ENCODE data around the gene GAN.
A peak's percentile ranks its signal among the peaks of the same experiment; 100 is the strongest.

Gene GAN

GRCh38 chr16:81314603-81315270 lies at the start of gene GAN:
TSS of gene GAN (plus strand) at chr16:81314962. CDS start at chr16:81315114, 152 bp downstream.
- peak; percentile 89 for DNase-seq (ENCODE audit: low read depth)

DNA sequence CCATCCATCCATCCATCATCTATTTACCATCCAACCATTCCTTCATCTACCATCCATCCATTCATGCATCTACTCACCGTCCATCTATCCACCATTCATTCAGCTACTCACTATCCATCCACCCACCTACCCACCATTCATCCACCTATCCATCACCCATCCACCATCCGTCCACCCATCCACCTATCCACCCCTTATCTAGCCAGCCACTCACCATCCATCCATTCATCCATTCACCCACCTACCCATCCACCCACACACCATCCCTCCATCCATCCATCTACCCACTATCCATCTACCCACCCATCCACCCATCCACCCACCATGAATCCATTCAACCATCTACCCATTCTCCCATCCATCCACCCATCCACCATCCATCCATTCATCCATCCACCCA lies 49.7 kb upstream of the GAN start:
- no peak for DNase-seq (ENCODE audit: low read depth)

DNA sequence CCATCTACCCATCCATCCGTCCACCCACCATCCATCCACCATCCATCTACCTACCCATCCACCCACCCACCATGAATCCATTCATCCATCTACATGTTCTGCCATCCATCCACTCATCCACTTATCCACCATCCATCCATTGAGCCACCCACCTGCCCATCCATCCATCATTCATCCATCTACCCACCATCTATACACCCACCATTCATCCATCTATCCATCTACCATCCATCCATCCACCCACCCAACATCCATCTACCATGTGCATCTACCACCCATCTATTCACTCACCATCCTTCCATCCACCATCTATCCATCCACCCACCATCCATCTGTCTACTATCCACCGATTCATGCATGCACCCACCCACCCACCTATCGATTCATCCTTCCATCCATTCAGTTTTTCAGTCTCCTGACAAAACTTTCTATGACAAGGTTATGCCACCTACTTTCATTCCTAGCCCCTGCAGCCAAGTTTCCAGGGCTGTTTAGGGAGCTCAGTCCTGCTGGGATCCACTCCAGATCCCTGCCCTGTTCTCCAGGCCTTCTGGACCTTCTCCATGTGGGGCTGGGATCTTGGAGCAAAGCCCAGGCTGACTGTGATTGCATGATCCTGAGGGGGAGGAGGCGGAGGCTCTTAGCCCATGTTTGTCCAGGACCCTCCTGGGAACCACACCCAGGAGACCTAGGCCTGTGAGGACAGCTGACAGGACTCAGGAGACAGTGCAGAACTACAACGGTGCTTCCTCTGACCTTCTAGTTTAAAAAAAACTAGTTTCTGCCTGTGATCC lies 48.9 kb upstream of the GAN start:
- no peak for DNase-seq (ENCODE audit: low read depth)

DNA sequence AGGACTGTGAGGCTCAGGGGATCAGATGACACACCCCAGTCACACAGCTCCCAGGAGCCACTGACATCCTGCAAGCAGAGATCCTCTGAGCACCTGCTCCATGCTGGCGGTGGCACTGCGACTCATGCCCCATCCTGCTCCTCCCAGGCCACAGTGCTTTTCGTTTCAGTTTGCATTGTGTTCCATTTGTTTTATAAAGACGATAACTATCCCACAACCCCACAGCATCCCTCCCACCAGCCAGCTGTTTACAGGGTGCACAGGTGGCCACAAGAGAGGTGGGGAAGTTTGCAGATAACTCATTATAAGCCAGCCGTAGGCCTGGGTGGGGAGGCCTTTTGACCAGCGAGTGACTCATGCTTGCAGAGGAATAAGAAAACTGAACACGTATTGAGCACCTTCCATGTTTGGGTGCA lies 48.1 kb upstream of the GAN start:
- DNase-seq (ENCODE audit: low read depth) = no peak

DNA sequence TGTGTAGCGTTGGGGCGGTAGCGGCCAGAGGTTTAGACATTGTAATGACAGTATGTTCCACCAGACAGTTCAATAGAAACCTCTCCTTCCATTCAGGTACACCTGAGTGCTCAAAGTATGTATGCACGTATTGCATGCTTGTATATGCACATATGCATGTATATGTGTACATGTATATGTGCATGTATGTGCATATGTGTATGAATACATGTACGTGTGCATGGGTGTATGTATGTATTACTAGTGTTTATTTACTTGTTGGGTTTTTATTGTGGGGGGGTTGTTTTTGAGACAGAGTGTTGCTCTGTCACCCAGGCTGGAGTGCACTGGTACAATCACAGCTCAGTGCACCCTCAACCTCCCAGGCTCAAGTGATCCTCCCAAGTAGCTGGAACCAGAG lies 46.3 kb upstream of the GAN start:
- DNase-seq (ENCODE audit: low read depth) = no peak

DNA sequence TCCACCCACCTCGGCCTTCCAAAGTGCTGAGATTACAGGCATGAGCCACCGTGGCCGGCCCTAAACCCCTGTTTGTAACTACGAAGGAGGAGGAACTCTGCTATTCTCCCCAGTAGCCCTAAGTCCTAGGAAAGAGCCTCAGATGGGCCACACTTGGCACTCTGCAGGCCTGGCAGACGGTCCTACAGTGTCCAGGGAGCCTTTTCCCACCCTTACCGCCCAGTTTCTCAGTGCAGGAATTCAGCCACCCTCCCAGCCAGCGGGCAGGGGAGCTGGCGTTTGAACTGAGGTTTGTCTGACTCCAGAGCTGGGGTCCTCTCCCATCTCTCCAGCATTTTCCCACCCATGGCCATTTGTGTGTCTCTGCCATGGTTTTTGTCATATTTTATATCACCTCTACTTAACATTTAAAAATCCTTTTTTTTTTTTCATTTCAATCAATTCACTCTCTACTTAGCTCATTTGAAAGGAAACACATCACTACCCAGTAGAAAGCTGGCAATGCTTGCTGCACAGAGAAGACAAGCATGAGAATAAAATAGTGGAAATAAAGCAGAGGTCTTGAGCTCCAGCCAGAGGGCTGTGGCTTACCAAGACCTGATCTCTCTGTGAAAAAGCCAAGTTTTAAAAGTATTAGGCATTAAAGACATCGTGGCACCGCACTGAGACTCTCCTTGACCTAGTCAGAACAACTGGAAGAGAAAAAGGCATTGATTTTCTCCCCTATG lies 41.4 kb upstream of the GAN start:
- no peak for DNase-seq (ENCODE audit: low read depth)

DNA sequence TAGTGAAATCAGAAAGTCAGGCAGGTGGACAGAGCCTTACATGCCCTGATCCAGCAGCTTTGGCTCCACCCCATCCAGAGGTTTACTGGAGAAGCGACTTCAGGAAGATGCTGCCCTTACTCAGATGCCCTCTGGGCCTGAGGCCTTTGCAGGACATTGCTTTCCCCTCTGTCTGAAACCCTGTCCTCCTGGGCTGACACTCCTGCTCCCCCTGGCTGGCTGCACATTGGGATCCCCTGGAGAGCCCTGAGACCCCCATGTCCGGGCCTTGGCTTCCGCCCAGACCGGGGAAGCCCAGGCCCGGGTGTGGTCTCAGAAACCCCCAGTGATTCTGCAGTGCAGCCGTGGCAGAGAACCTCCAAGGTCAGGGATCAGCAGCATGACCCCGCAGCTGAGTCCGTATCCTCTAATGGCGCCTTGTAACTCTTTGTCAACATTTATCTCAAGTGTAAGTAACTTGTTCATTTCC lies 39.7 kb upstream of the GAN start:
- DNase-seq (ENCODE audit: low read depth) = no peak

DNA sequence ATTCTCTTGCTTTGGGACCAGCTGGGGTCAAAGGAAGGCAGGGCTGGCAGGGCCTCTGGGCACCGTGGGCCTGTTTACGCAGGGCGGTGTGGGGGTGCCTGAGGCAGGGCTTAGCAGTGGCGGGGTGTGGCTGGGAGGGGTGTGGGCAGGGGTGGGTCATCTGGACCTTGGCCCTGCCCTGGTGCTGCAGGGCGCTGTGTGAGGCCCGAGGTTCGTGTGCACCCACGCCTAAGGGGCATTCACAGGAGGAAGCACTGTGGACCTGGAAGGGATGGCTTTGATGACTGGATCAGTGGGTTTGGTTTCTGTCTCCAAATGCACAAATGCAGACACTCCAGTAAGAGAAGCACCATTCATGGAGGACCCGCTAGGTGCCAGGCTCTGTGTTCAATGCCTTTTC lies 39.0 kb upstream of the GAN start:
- DNase-seq (ENCODE audit: low read depth) = no peak

DNA sequence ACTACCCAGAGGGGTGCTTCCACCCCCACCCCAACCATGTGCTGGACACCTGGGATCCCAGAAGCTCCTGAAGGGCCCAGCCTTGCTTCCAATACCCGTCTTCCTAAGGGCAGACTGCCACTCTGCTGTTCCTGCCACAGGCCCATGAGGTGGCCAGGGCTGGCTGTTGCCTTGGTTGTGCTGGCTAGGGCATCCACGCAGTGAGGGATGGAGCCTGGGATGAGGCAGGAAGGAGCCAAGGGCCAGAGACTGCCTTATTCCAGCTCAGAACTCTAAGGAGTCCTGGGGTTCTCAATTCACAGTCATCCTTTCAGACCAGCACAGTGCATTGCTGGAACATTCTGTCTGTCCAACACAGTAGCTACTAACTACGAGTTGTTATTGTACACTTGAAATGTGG lies 38.4 kb upstream of the GAN start:
- no peak for DNase-seq (ENCODE audit: low read depth)

DNA sequence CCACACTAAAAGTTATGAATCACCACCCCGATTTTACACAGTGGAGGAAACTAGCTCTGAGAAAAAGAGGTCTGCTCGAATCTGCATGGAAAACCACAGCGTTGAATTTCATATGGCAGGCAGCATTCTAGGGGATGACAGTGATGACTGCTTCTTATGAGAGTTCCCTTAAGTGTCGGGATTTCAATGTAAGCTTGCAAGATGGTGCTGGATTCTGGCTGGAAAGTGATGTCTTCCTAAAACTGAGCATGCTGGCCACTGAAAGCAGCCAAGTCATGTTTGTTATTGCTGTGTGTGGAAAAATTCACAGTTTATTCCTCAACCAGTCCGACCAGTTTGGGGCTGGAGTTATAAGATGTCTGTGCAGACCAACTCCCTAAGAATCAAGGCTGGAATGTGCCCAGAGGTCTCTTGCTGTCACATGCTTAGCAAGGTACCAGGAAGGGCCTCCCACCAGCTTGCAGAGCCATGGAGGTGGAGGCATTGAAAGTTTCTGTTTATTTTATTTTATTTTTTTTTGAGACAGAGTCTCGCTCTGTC lies 37.2 kb upstream of the GAN start:
- no peak for DNase-seq (ENCODE audit: low read depth)

- no peak for DNase-seq (ENCODE audit: low read depth)
Observed at GRCh38 chr16:81278526-81278925, 36.2 kb upstream of the GAN start.

DNA sequence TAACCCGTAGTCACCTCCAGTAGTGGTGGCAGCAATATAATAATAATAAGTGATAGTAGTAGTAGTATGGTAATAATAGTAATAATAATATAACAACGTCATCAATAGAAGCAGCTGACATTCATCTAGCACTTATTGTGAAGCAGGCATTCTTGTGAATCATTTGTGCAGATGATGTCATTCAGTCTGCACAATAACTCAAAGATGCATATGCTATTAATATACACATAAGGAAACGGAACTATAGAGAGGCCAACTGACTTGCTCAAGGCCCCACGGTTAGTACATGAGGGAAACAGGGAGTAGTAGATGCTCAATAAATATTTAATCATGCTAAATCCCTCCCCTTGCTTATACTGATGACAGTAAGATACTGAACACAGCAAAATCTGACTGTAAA lies 35.4 kb upstream of the GAN start:
- no peak for DNase-seq (ENCODE audit: low read depth)

DNA sequence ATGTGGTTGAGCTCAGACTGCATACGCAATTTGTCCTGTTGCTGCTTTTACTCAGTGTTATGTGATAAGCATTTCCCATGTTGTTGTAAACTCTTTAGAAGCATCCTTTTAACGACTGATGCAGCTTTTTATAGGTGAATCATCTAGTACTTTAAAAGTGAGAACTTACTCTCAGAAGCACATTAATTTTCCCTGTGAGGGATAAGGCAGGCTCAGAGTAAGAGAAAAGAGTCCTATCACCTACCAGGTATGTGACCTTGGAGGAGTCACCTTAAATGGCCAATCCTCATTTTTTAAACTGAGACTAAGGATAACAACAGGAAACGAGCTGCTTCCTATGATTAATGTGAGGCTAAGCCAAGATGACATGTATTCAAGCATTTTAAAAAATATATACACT lies 34.4 kb upstream of the GAN start:
- no peak for DNase-seq (ENCODE audit: low read depth)

GRCh38 chr16:81283044-81283443 lies 31.7 kb upstream of the GAN start:
- no peak for DNase-seq (ENCODE audit: low read depth)

- DNase-seq (ENCODE audit: low read depth) = no peak
Observed at GRCh38 chr16:81284995-81285600, 29.7 kb upstream of the GAN start.

DNA sequence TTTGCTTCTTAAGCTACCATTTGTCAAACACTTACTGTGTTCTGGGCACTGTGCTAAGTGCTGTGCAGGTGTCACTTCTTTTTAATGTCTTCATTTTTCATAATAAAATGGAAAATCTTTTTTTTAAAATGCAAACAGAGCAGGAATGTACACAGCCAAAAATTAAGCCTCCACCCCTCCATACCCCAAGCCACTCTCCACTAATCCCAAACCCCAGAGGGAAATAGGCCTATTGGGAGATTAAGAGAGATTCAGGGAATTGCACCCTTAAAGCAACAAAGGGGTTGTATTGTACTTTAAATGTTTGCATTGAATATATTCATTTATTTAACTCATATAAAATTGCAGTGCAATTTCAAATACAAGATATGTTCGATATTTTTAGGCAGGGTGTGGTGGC lies 28.6 kb upstream of the GAN start:
- no peak for DNase-seq (ENCODE audit: low read depth)

- DNase-seq (ENCODE audit: low read depth) = no peak
Observed at GRCh38 chr16:81291117-81291516, 23.6 kb upstream of the GAN start.

DNA sequence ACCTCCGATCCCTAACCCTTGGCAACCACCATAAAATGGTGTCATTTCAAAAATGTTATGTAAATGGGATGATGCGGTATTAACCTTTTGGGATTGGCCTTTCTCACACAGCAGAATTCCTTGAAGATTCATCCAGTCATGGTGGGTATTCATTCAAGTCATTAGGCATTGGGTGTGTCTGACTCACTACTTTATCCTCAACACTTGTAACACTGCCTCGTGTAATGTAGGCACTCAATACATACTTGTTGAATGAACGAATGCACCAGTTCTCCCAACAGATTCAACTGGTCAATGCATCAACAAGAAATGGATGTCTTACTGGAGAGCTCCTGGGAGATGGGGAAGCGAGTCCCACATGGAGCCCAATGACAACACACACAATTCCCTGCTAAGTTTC lies 21.8 kb upstream of the GAN start:
- DNase-seq (ENCODE audit: low read depth) = no peak

DNA sequence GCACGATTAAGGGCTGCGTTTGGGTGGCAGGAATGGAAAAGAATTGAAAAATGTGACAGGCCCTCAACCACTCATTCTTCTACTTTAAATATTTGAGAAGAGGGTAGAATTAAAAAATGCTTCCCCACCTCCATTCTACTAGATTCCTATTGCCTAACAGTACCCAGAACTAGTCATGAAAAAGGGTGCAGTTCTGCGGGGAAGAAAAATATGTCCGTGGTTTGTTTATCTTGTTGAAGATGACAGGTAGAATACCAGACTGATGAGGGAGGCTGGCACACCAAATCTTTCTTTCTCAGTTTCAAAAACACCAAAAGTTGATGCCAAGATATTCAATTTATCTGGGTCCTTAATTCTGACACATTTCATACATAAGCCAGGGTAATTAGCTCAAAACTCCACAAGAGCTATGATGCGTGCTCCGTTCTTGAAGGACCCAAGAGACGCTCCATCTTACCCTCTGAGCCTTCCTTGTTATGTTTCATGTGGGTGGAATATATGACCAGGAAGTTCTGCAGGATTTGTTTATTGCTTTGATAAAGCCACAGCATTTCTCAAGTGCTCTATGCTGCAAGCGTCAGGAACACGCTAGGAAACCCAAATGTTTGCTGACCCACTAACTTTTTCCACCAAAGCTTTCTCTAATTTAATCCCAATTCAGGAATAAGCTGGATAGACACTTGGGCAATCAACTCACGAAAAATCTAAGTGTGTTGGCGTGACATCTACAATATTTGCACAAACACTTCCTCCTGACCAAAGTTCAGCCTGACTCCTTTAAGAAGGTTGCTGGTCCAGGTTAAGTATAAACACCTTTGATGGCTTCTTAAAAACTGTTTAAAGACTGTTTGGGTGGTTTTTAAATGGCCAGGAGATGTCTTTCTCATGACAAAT lies 20.6 kb upstream of the GAN start:
- DNase-seq (ENCODE audit: low read depth) = no peak

DNA sequence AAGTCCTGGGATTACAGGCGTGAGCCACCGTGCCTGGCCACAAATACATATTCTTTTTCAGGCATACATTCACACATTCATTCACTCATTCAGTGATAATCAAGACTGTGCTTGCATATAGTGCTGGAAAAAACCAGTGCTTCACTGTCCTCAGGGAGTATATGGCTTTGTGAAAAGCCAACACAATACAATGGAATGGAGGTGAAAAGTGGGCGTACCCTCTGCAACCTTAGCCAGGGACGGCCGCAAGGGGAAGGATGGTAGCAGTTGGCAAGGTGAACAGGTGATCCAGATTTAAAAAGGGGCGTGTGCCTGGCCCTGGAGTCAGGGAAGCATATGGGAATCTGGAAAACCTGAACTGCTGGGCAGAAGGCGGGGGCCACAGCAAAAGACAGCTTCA lies 18.1 kb upstream of the GAN start:
- DNase-seq (ENCODE audit: low read depth) = no peak

DNA sequence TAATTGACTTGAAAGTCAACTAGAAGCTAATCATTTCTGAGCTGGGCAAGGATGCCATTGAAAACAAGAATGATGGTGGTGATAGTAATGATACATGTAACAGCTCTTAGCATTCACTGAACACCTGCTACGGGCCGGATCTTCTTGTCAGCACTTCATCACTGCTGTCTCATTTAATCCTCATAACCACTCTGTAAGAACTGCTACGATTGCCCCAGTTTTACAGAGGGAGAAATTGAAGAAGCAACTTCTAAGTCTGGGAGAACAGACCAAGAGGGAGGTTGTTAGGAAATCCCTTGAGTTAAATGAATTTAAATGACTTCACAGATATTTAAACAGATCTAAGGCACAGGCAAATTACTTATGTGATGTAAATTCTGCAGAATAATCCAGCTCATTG lies 7.0 kb upstream of the GAN start:
- DNase-seq (ENCODE audit: low read depth) = no peak

All from HS-27A (cell line).